HG03045 (cell line): ENCODE measurements around the gene ACP2.
"Not testable (repeated sequence)": the region's sequence is repeated elsewhere in the genome, so short reads cannot be mapped to it uniquely, and the experiment has no call there.

ENCODE experiments used
- ATAC-seq: cut with Tn5 transposase; IDR thresholded peaks from one replicate; pipeline ENCODE4 v1.9.1; 2021; ENCODE audit warnings: mild to moderate bottlenecking, moderate library complexity; ENCODE audit not compliant: unreplicated experiment

ACP2 gene

DNA sequence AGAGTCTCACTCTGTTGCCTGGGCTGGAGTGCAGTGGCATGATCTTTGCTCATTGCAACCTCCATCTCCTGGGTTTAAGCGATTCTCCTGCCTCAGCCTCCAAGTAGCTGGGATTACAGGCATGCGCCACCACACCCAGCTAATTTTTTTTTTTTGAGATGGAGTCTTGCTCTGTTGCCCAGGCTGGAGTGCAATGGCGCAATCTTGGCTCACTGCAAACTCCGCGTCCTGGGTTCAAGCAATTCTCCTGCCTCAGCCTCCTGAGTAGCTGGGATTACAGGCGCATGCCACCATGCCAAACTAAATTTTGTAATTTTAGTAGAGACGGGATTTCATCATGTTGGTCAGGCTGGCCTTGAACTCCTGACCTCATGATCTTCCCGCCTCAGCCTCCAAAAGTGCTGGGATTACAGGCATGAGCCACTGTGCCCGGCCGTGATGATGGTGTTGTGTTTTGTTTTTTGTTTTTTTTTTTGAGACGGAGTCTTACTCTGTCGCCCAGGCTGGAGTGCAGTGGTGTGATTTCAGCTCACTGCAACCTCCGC, 40.5 kb downstream of the ACP2 start:
- not testable (repeated sequence) for ATAC-seq

GRCh38 chr11:47207459-47207858, 41.2 kb downstream of the ACP2 start:
- no peak for ATAC-seq

- ATAC-seq = not testable (repeated sequence)
These were observed 42.0 kb downstream of the ACP2 start for GRCh38 chr11:47206577-47206976.

- ATAC-seq = no peak
These were observed 44.0 kb downstream of the ACP2 start for GRCh38 chr11:47204637-47204989.

- ATAC-seq = no peak
These were observed 46.0 kb downstream of the ACP2 start for GRCh38 chr11:47202576-47202975.

GRCh38 chr11:47201015-47201414, 47.6 kb downstream of the ACP2 start:
- no peak for ATAC-seq

DNA sequence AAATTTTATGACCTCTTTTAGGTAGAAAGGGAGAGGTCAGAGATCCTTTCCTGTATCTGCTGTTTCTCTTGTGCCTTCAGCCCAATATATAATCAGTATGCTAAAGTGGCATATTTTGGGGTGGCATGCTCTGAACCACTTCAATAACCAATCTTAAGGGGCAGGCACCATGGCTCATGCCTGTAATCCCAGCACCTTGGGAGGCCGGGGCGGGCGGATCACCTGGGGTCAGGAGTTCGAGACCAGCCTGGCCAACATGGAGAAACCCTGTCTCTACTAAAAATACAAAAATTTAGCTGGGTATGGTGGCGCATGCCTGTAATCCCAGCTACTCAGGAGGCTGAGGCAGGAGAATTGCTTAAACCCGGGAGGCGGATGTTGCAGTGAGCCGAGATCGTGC, 50.5 kb downstream of the ACP2 start:
- ATAC-seq = not testable (repeated sequence)

GRCh38 chr11:47192111-47192510, 56.5 kb downstream of the ACP2 start:
- ATAC-seq = no peak

DNA sequence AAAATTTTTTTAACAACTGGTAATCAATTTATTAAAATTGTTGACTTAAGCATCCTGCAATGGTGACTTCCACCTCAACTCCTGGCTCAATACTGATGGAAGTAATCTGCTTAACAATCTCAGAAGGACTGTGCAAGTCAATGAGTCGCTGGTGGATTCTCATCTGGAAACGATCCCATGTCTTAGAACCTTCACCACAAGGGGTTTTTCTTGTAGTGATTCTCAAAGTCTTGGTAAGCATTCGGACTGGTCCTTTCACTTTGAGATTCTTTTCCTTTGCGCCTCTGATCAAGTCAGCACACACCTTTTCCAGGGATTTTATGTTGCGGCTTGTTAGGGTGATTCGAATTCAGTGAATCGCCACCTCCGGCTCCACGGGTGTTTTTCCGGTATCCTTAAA, 57.5 kb downstream of the ACP2 start:
- not testable (repeated sequence) for ATAC-seq
